ENCODE measurements around the gene IQSEC3. TPM values are rescaled to one million over a fixed set of nuclear protein-coding genes. Genes with fewer than 3 reads are reported as not detected.

The IQSEC3 gene
- total RNA-seq, 2 experiments from 2014 or later = not detected

- Histone ChIP-seq H3K4me1 (ENCODE audit: insufficient read depth, low read length, poor library complexity, severe bottlenecking) (no peaks in the 10 kb centered on the region), H2AFZ (ENCODE audit: low read length) (no peak overlapping the region), H3K4me3 (ENCODE audit: low read depth, low read length, poor library complexity, severe bottlenecking) (no peak overlapping the region), H3K36me3 (ENCODE audit: insufficient read depth, low read length) (no peaks in the 10 kb centered on the region), H3K9me3 (ENCODE audit: low read length) (no peaks in the 10 kb centered on the region), H3K27ac (ENCODE audit: low read depth, low read length, poor library complexity, severe bottlenecking) (no peak overlapping the region), H4K20me1 (ENCODE audit: insufficient read depth, low read length) (no peaks in the 10 kb centered on the region), H3K4me2 (ENCODE audit: low read length) (no peak overlapping the region), H3K79me2 (ENCODE audit: insufficient read depth, low read depth, low read length) (no peaks in the 10 kb centered on the region), H3K9me2 (ENCODE audit: insufficient read depth, low read length) (no peaks in the 10 kb centered on the region)
- POLR2A ChIA-PET = no interaction called here
- no TSS peak for BruUV-seq (replicated peaks)
- intact Hi-C loops (cut with micrococcal nuclease; ENCODE audit: unreplicated experiment) = no loop called here
- CTCF ChIA-PET (ENCODE audit: unreplicated experiment) = no interaction called here
- DNase-seq (ENCODE audit: low spot score) = no peak
- TF ChIP-seq EZH2phosphoT487 (IDR thresholded peaks at IDR 0.05; ENCODE audit: borderline replicate concordance, low read depth, low read length) = no peak
- TF ChIP-seq, protein P1, sequence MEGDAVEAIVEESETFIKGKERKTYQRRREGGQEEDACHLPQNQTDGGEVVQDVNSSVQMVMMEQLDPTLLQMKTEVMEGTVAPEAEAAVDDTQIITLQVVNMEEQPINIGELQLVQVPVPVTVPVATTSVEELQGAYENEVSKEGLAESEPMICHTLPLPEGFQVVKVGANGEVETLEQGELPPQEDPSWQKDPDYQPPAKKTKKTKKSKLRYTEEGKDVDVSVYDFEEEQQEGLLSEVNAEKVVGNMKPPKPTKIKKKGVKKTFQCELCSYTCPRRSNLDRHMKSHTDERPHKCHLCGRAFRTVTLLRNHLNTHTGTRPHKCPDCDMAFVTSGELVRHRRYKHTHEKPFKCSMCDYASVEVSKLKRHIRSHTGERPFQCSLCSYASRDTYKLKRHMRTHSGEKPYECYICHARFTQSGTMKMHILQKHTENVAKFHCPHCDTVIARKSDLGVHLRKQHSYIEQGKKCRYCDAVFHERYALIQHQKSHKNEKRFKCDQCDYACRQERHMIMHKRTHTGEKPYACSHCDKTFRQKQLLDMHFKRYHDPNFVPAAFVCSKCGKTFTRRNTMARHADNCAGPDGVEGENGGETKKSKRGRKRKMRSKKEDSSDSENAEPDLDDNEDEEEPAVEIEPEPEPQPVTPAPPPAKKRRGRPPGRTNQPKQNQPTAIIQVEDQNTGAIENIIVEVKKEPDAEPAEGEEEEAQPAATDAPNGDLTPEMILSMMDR (conservative IDR thresholded peaks at IDR 0.05; ENCODE audit: low read length) = no peak
Measured at GRCh38 chr12:176321-177181, 110.0 kb downstream of the IQSEC3 start.

- Histone ChIP-seq H3K36me3 (ENCODE audit: insufficient read depth, low read length) (no peaks in the 10 kb centered on the region), H3K79me2 (ENCODE audit: insufficient read depth, low read depth, low read length) (no peaks in the 10 kb centered on the region), H3K4me2 (ENCODE audit: low read length) (no peak overlapping the region), H3K4me1 (ENCODE audit: insufficient read depth, low read length, poor library complexity, severe bottlenecking) (no peaks in the 10 kb centered on the region), H3K4me3 (ENCODE audit: low read depth, low read length, poor library complexity, severe bottlenecking) (no peak overlapping the region), H2AFZ (ENCODE audit: low read length) (no peak overlapping the region), H3K9me3 (ENCODE audit: low read length) (no peaks in the 10 kb centered on the region), H3K9me2 (ENCODE audit: insufficient read depth, low read length) (no peaks in the 10 kb centered on the region), H3K27ac (ENCODE audit: low read depth, low read length, poor library complexity, severe bottlenecking) (no peak overlapping the region), H4K20me1 (ENCODE audit: insufficient read depth, low read length) (no peaks in the 10 kb centered on the region)
- DNase-seq (ENCODE audit: low spot score) = no peak
- TF ChIP-seq EZH2phosphoT487 (IDR thresholded peaks at IDR 0.05; ENCODE audit: borderline replicate concordance, low read depth, low read length) = no peak
- TF ChIP-seq, protein P1 (conservative IDR thresholded peaks at IDR 0.05; ENCODE audit: low read length) = no peak
- ChIA-PET POLR2A (no interaction called here), CTCF (ENCODE audit: unreplicated experiment) (no interaction called here)
- no TSS peak for BruUV-seq (replicated peaks)
- intact Hi-C loops (cut with micrococcal nuclease; ENCODE audit: unreplicated experiment) = no loop called here
Measured at GRCh38 chr12:177336-177979, 110.9 kb downstream of the IQSEC3 start.

Data from OCI-LY7 (cell line).